AG08395 (cell line): Measurements from ENCODE around the gene ATP1A4.

ENCODE experiments used
- DNase-seq: peaks from one replicate; pipeline ENCODE4 v3.0.0; 2012; ENCODE audit warnings: mixed read lengths, low spot score

Gene ATP1A4

GRCh38 chr1:160144921-160145320 lies 6.5 kb upstream of the ATP1A4 start:
- DNase-seq, result peak; percentile 62

DNA sequence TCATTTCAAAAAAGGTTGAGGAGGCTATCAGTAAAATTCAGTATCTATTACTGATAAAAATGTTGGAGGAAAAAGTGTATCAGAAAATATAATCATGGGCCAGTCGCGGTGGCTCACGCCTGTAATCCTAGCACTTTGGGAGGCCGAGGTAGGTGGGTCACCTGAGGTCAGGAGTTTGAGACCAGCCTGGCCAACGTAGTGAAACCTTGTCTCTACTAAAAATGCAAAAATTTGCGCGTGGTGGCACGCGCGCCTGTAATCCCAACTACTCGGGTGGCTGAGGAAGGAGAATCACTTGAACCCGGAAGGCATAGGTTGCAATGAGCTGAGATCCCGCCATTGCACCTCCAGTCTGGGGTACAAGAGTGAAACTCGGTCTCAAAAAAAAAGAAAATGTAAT lies 5.3 kb upstream of the ATP1A4 start:
- DNase-seq, result no peak

GRCh38 chr1:160148121-160148520 lies 3.3 kb upstream of the ATP1A4 start:
- no peak for DNase-seq

DNA sequence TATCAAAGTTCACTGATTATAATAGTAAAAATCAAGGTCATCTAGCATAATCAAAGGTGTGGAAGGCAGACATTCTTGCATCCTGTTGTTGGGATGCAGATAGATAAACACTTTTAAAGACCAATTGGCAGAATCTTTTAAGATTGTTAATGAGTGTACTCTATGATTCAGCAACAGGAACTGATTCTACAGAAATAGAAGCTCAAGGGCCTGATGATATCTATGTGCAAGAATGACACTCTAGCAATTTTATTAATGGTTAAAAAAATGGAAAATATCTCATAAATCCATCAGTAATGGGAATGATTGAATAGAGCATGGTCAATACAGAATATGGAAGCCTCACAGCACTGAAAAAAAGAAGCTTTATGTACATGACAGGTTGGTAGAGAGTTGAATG lies 2.2 kb upstream of the ATP1A4 start:
- DNase-seq, result no peak

DNA sequence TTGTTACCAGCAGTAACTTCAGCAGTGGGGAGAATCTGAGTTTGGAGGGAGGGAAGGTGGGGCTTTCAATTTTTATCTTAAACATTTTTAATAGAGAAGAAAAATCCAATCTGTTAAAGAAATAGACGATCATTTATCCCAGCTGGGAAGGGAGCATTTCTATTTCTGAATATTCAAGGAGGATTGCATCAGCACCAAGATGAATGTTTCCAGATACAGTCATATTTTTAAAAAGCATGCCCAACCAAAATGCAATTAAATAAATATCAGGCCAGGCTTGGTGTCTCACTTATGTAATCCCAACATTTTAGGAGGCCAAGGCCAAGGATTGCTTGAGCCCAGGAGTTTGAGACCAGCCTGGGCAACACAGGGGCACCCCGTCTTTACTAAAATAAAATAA lies 1.7 kb upstream of the ATP1A4 start:
- DNase-seq, result peak; percentile 60

DNA sequence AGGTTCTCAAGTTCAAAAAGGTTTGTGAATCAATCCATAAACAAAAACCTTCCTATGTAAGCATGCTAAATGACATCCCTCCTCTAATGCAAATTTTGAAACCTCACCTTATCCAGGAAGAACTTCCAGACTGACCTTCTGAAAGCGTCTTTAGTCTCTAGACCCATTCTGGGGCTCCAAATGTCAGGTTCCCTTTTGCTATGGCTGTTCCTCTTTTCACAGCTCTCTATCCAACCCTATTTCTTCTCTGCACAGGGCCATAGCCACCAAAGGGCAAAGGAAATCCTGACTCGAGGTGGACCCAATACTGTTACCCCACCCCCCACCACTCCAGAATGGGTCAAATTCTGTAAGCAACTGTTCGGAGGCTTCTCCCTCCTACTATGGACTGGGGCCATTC lies 3.4 kb downstream of the ATP1A4 start:
- no peak for DNase-seq

GRCh38 chr1:160156361-160156760 lies 5.0 kb downstream of the ATP1A4 start:
- no peak for DNase-seq

DNA sequence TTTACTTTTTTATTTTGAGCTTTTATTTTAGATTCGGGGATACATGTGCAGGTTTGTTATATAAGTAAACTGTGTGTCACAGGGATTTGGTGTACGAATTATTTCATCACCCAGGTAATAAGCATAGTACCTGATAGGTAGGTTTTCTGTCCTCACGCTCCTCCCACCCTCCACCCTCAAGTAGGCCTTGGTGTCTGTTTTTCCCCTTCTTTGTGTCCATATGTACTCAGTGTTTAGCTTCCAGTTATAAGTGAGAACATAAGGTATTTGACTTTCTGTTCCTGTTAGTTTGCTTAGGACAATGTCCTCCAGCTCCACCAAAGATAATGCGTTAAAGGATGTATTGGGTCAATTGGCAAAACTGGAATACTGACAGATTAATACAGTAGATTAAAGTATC lies 5.8 kb downstream of the ATP1A4 start:
- DNase-seq, result no peak

DNA sequence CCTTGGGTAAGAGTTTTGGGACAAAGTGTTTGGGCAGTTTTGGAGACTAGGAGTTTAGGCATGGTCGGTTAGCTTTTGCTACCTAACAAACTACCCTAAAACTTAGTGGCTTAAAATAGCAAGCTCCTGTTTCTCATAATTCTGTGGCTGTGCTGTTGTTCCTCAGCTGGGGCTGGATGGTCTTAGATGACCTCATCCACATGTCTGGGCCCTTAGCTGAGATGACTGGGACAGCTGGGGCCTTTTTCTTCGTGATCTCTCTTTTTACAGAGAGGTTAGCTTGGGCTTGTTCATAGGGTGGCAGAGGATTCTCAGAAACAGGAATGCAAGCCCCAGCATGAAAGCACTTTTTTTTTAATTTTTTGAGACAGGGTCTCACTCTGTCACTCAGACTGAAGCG lies 6.6 kb downstream of the ATP1A4 start:
- DNase-seq, result no peak

DNA sequence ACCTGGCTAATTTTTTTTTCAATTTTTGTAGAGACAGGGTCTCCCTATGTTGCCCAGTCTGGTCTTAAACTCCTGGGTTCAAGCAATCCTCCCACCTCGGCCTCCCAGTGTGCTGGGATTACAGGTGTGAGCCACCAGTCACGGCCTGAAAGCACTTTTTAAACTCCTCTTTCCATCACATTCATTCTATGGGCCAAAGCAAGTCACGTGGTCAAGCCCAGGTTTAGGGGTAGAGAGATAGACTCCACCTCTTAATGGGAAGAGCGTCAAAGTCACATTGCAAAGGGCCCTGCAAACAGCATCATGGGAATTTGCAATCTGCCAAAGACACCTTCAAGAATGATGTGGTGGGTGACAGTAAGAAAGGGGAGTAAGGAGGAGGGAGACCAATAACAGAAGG lies 7.1 kb downstream of the ATP1A4 start:
- no peak for DNase-seq

DNA sequence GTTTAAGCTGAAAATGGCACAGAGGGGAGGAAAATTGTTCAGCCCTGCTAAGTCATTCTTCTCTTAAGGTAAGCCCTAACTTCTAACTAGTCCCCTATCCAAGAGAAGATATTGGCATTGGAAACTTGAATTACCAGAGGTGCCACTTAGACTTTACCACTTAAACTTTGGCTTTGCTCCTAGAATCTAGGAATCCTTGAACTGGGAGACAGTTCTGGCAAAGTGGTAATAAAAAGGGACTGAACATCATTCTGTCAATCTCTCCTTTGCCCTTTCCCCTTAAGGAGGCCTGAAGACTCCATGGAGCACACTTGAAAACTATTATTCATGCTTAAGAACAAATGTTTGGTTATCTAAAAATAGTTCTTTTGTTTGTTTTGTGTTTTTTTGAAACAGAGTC lies 8.4 kb downstream of the ATP1A4 start:
- DNase-seq, result no peak

- DNase-seq, result peak; percentile 42
These were observed 10.7 kb downstream of the ATP1A4 start for GRCh38 chr1:160161965-160162705.

GRCh38 chr1:160162931-160163330 lies 11.5 kb downstream of the ATP1A4 start:
- DNase-seq, result no peak

DNA sequence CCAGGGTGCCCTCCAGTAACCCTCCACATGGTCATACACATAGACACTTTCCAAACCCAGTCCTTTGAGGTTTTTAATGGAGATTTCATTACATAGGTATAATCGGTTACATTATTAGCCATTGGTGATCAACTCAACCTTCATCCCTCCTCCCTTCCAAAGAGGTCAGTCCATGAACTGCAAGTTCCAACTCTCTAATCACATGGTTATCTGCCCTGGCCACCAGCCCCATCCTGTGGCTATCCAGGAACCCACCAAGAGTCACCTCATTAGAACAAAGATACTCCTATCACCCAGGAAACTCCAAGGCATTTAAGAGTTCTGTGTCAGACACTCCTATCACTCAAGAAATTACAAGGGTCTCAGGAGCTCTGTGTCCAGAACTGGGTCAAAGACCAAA lies 12.2 kb downstream of the ATP1A4 start:
- DNase-seq, result peak; percentile 16

DNA sequence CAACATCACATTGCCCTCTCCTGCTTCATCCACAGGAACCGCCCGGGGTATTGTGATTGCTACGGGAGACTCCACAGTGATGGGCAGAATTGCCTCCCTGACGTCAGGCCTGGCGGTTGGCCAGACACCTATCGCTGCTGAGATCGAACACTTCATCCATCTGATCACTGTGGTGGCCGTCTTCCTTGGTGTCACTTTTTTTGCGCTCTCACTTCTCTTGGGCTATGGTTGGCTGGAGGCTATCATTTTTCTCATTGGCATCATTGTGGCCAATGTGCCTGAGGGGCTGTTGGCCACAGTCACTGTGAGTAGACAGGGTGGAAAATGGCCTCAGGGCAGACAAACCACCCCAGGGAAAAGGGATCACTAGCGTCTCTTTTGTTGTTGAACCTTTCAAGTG lies 12.7 kb downstream of the ATP1A4 start:
- DNase-seq, result no peak

- DNase-seq, result no peak
These were observed 14.9 kb downstream of the ATP1A4 start for GRCh38 chr1:160166166-160166868.

DNA sequence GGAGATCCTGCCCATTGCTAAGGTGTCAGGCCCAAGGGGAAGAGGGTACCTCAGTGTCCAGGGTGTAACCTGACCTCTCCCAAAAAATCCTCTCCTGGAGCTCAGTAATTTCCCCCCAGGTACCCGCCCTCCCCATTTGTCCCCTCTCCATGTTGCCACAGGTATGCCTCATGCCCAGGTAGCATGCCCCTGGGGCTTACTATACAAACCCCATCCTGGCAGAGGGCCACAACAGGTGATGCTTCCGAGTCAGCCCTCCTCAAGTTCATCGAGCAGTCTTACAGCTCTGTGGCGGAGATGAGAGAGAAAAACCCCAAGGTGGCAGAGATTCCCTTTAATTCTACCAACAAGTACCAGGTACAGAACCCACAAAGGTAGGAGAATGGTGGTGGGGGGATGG lies 15.7 kb downstream of the ATP1A4 start:
- DNase-seq, result no peak

GRCh38 chr1:160167580-160167979 lies 16.2 kb downstream of the ATP1A4 start:
- no peak for DNase-seq

DNA sequence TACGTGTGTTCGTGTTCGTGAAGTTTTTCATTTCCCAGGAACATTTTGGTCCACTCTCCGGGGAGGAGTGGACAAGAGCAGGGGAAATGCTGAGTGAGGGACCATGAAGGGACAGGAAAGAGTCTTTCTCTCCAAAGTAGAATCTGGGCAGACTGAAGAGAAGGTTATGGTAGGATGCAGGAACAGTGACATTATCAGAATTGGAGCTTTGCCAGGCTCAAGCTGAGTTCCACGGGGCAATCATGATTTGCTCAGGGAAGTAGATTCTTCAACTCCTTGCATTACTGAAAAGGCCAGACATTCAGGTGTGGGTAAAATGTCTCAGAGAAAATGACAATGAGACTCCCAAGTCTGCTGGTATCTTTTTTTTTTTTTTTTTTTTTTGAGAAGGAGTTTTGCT lies 16.6 kb downstream of the ATP1A4 start:
- DNase-seq, result no peak

DNA sequence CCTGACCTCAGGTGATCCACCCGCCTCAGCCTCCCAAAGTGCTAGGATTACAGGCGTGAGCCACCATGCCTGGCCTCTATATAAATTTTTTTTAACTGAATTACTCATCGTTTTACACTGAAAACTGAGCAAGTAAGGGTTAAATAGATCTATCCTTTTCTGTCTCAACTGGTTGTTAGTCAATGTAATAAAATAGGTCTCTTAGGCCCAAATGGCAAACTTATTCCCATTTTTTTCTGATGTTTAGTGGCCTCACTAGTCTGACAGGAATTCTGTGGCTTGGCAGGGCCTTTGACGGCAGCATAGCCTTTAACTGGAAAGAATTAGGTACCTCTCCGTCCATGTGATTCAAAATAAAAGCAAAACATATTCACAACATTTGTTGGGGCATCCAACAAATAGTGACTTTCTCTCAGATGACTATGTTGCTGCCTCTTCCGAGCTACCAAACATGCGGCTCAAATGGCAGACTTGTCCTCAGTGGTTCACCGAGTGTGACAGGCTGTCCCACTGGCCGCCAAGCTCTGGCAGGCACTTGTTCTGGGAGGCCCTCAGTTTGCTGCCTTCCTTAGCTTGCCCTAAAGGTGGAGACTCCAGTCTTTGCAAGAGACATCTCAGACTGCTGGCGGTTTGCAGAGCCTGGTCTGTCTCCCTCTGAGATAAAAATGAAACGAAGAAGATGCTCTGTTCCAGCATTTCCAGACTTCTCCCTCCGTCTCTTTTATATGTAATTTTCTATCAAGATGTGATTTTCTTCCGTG lies 17.4 kb downstream of the ATP1A4 start:
- peak; percentile 46 for DNase-seq

GRCh38 chr1:160169553-160170399 lies 18.4 kb downstream of the ATP1A4 start:
- no peak for DNase-seq

GRCh38 chr1:160171354-160171753 lies 20.0 kb downstream of the ATP1A4 start:
- peak; percentile 85 for DNase-seq
